GM18526 (cell line): ENCODE measurements around the gene CTU2.

Experiments
- POLR2A ChIP-seq: IDR thresholded peaks from 3 replicates; pipeline ENCODE4 v1.6.1; 2011; ENCODE audit not compliant: insufficient read length; ENCODE audit errors: extremely low read depth

CTU2 gene

GRCh38 chr16:88690341-88691128 is 15.8 kb upstream of the CTU2 start:
- no peak for TF ChIP-seq POLR2A

GRCh38 chr16:88691129-88691813 is 15.0 kb upstream of the CTU2 start:
- TF ChIP-seq POLR2A = no peak

- no peak for TF ChIP-seq POLR2A
These were observed 14.3 kb upstream of the CTU2 start for GRCh38 chr16:88691924-88692560.

GRCh38 chr16:88692861-88693260 is 13.4 kb upstream of the CTU2 start:
- no peak for TF ChIP-seq POLR2A

GRCh38 chr16:88693420-88694177 is 12.7 kb upstream of the CTU2 start:
- TF ChIP-seq POLR2A = no peak

- no peak for TF ChIP-seq POLR2A
These were observed 11.8 kb upstream of the CTU2 start for GRCh38 chr16:88694221-88695087.

- no peak for TF ChIP-seq POLR2A
These were observed 11.1 kb upstream of the CTU2 start for GRCh38 chr16:88695218-88695617.

GRCh38 chr16:88695753-88696152 is 10.6 kb upstream of the CTU2 start:
- TF ChIP-seq POLR2A = no peak

- TF ChIP-seq POLR2A = no peak
These were observed 9.9 kb upstream of the CTU2 start for GRCh38 chr16:88696441-88696840.

GRCh38 chr16:88697116-88697830 is 9.0 kb upstream of the CTU2 start:
- no peak for TF ChIP-seq POLR2A

- TF ChIP-seq POLR2A = no peak
These were observed 8.3 kb upstream of the CTU2 start for GRCh38 chr16:88697831-88698615.

- TF ChIP-seq POLR2A = no peak
These were observed 7.7 kb upstream of the CTU2 start for GRCh38 chr16:88698646-88699045.

GRCh38 chr16:88699180-88699579 is 7.1 kb upstream of the CTU2 start:
- no peak for TF ChIP-seq POLR2A
